Dermis blood vessel endothelial cell (primary cell): ENCODE results near the gene MRRF. TPM values are rescaled to one million over a fixed set of nuclear protein-coding genes. Genes with fewer than 3 reads are reported as not detected.

Experiments used
- DNase-seq: peaks from one replicate; pipeline ENCODE4 v3.0.0; 2010
- total RNA-seq: library from RNA; depleted of rRNA; stranded (reverse); fragments of >200 nt; gene quantifications from 2 replicates; pipeline ENCODE4 v1.2.3, GENCODE V29; 2014

The MRRF gene
- total RNA-seq, 1 donor from 2014 or later = 45.1 TPM

- DNase-seq = no peak
These were observed 68.6 kb downstream of the MRRF start for GRCh38 chr9:122333169-122333808.

GRCh38 chr9:122334916-122335315 lies 70.2 kb downstream of the MRRF start:
- peak; percentile 57 for DNase-seq

GRCh38 chr9:122336189-122336588 lies 71.5 kb downstream of the MRRF start:
- no peak for DNase-seq

GRCh38 chr9:122336866-122337555 lies 72.3 kb downstream of the MRRF start:
- no peak for DNase-seq

GRCh38 chr9:122337556-122337929 lies 72.9 kb downstream of the MRRF start:
- DNase-seq = no peak

- no peak for DNase-seq
These were observed 73.9 kb downstream of the MRRF start for GRCh38 chr9:122338536-122338935.

GRCh38 chr9:122338994-122339393 lies 74.3 kb downstream of the MRRF start:
- DNase-seq = no peak

- no peak for DNase-seq
These were observed 74.9 kb downstream of the MRRF start for GRCh38 chr9:122339579-122339978.

GRCh38 chr9:122340161-122340560 lies 75.5 kb downstream of the MRRF start:
- DNase-seq = peak; percentile 91

- DNase-seq = no peak
These were observed 77.8 kb downstream of the MRRF start for GRCh38 chr9:122342323-122343050.

GRCh38 chr9:122346478-122347347 lies 82.0 kb downstream of the MRRF start:
- DNase-seq = peak; percentile 75

- DNase-seq = peak; percentile 58
These were observed 82.9 kb downstream of the MRRF start for GRCh38 chr9:122347348-122348287.

- DNase-seq = peak; percentile 53
These were observed 83.7 kb downstream of the MRRF start for GRCh38 chr9:122348288-122348777.

GRCh38 chr9:122348791-122349190 lies 84.1 kb downstream of the MRRF start:
- DNase-seq = no peak

GRCh38 chr9:122349201-122349600 lies 84.5 kb downstream of the MRRF start:
- no peak for DNase-seq

- peak; percentile 87 for DNase-seq
These were observed 86.1 kb downstream of the MRRF start for GRCh38 chr9:122350577-122351355.

- DNase-seq = no peak
These were observed 90.0 kb downstream of the MRRF start for GRCh38 chr9:122354536-122355199.

- no peak for DNase-seq
These were observed 90.7 kb downstream of the MRRF start for GRCh38 chr9:122355336-122355875.

GRCh38 chr9:122356627-122357026 lies 91.9 kb downstream of the MRRF start:
- no peak for DNase-seq

- no peak for DNase-seq
These were observed 96.2 kb downstream of the MRRF start for GRCh38 chr9:122360891-122361290.
